ENCODE data around the gene HLA-G.

GRCh38 chr6:29791162-29791561 is 36.5 kb upstream of the HLA-G start:
- TF ChIP-seq CTCF (optimal IDR thresholded peaks at IDR 0.05 in 1 of 3, IDR thresholded peaks at IDR 0.05 in 1 of 3, conservative IDR thresholded peaks at IDR 0.05 in 1 of 3; ENCODE audit: extremely low read depth in 1 of 3, insufficient read depth in 2 of 3, low read length in 3 of 3) (no peak), EZH2 (IDR thresholded peaks at IDR 0.05; ENCODE audit: low read length) (no peak)
